ENCODE measurements around the gene ZNF423.

- TF ChIP-seq POU2F2 (IDR thresholded peaks at IDR 0.05; ENCODE audit: low read depth, low read length) (no peak), POLR2A (IDR thresholded peaks at IDR 0.05; ENCODE audit: low read depth, low read length) (no peak), POLR2AphosphoS5 (IDR thresholded peaks at IDR 0.05; ENCODE audit: low read depth, low read length) (no peak), PAX5 (IDR thresholded peaks at IDR 0.05; ENCODE audit: insufficient read depth, low read length, severe bottlenecking) (no peak)
Measured at GRCh38 chr16:49817754-49818507, 38.0 kb downstream of the ZNF423 start.

Measured in GM12891 (cell line).